HepG2 (cell line): ENCODE results near the gene ATP6V0E2. TPM values are rescaled to one million over a fixed set of nuclear protein-coding genes. Genes with fewer than 3 reads are reported as not detected.
A peak's percentile ranks its signal among the peaks of the same experiment; 100 is the strongest.

Source experiments
- DMAP1 ChIP-seq: IDR thresholded peaks from 2 replicates; pipeline ENCODE4 v1.6.1; 2016
- KLF11 ChIP-seq: IDR thresholded peaks from 2 replicates; pipeline ENCODE4 v1.6.1; 2016; ENCODE audit warnings: missing compliant biosample characterization
- MYC ChIP-seq: sonication (generic); formaldehyde crosslinking; IDR thresholded peaks from 2 replicates; pipeline ENCODE4 v1.9.0; 2021; ENCODE audit warnings: missing genetic modification reagents, borderline replicate concordance
- POLR2A ChIP-seq, 2 experiments: IDR thresholded peaks; 2 replicates each; pipeline ENCODE4 v1.6.1; 2011; ENCODE audit warnings: low read depth in 2 of 2, low read length in 2 of 2, mild to moderate bottlenecking in 1 of 2, moderate library complexity in 1 of 2; ENCODE audit not compliant: insufficient read depth in 1 of 2
- RORA ChIP-seq: sonication (generic); formaldehyde crosslinking; IDR thresholded peaks from 2 replicates; pipeline ENCODE4 v1.5.0; 2020; ENCODE audit warnings: mild to moderate bottlenecking, missing genetic modification reagents, moderate library complexity
- SMAD1 ChIP-seq: sonication (generic); formaldehyde crosslinking; IDR thresholded peaks from 2 replicates; pipeline ENCODE4 v1.4.0; 2020; ENCODE audit warnings: missing genetic modification reagents, low read depth, mild to moderate bottlenecking, borderline replicate concordance
- ZFY ChIP-seq: sonication (generic); formaldehyde crosslinking; IDR thresholded peaks from 2 replicates; pipeline ENCODE4 v1.4.0; 2020; ENCODE audit warnings: missing genetic modification reagents
- ZNF367 ChIP-seq: sonication (generic); formaldehyde crosslinking; IDR thresholded peaks from 2 replicates; pipeline ENCODE4 v1.4.0; 2020; ENCODE audit warnings: missing genetic modification reagents, borderline replicate concordance
- ZNF432 ChIP-seq: sonication (generic); formaldehyde crosslinking; IDR thresholded peaks from 2 replicates; pipeline ENCODE4 v1.5.0; 2020; ENCODE audit warnings: missing genetic modification reagents, mild to moderate bottlenecking, borderline replicate concordance
- ZNF556 ChIP-seq: sonication (generic); formaldehyde crosslinking; IDR thresholded peaks from 2 replicates; pipeline ENCODE4 v1.4.0; 2020; ENCODE audit warnings: mild to moderate bottlenecking, missing genetic modification reagents, borderline replicate concordance
- ZNF850 ChIP-seq: sonication (generic); formaldehyde crosslinking; conservative IDR thresholded peaks from 2 replicates; pipeline ENCODE4 v1.9.0; 2021; ENCODE audit warnings: mild to moderate bottlenecking, missing genetic modification reagents
- polyA plus RNA-seq, 8 experiments: library from polyadenylated mRNA; depleted of rRNA in 3 of 8; stranded (reverse) in 7 of 8; unstranded in 1 of 8; fragments of >200 nt; fragmentation: Illumina TruSeq in 4 of 8; extraction: Trizol in 4 of 8; gene quantifications; 2 replicates each; pipeline versions ENCODE4 v1.2.1 to v1.2.3, GENCODE V29; 2011 to 2016; ENCODE audit warnings: low read depth in 4 of 8, missing spikeins in 1 of 8, mixed read lengths in 1 of 8; ENCODE audit not compliant: insufficient read depth in 1 of 8
- total RNA-seq, 5 experiments: library from RNA; depleted of rRNA; stranded (reverse); fragments of >200 nt; fragmentation: Illumina TruSeq; extraction: Trizol; gene quantifications; 2 replicates each; pipeline ENCODE4 v1.2.3, GENCODE V29; 2016; ENCODE audit warnings: low read depth in 1 of 5
- TF ChIP-seq, protein P1 (sequence below): sonication (generic); formaldehyde crosslinking; IDR thresholded peaks from 2 replicates; pipeline ENCODE4 v1.4.0; 2020; ENCODE audit warnings: missing genetic modification reagents, borderline replicate concordance
- TF ChIP-seq, protein P2 (sequence below), 2 experiments: fragments of 450-650 bp in 1 of 2; sonication (generic) in 1 of 2; formaldehyde crosslinking in 1 of 2; IDR thresholded peaks; 2 replicates each; pipeline versions ENCODE4 v1.6.1 to v1.8.0; 2016 to 2022; ENCODE audit warnings: antibody characterized with exemption in 1 of 2, mild to moderate bottlenecking in 1 of 2, missing genetic modification reagents in 1 of 2
- TF ChIP-seq, protein P3 (sequence below): sonication (generic); formaldehyde crosslinking; IDR thresholded peaks from 2 replicates; pipeline ENCODE4 v1.8.0; 2022; ENCODE audit warnings: low read depth, missing genetic modification reagents

The ATP6V0E2 gene
- total and polyA plus RNA-seq, 2 of the 13 experiments (the other 11 are each of a cell fraction or from before 2014, with no cell fraction given), result 36.8 to 203 TPM

DNA sequence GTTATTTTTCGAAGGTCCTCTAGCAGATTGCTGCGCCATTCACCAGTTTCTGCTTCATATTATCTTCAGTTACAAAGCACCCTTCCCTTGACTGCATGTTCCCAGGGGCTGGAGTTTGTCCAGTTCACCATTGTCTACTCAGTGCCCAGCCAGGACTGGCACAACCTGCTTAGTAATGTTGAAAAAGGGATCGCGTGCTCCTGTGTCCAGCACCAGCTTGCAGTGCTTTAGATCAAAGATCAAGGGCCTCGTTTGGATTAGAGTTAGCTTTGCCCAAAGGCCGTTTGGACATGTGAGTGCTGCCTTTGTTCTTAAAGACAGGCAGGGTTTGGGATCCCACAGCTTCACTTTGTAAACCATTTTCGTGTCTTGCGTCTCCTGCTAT, 867 bp downstream of the ATP6V0E2 start (continued):
- TF ChIP-seq ZNF850 (CRISPR knock-in tag) (no peak), MYC (CRISPR knock-in tag) (peak; percentile 58; the same call in 1 of the 2 replicates), KLF11 (CRISPR knock-in tag) (no peak), RORA (CRISPR knock-in tag) (no peak), DMAP1 (CRISPR knock-in tag) (peak; percentile 67; the same call in 1 of the 2 replicates), ZNF367 (no peak), ZFY (CRISPR knock-in tag) (peak; percentile 52; the same call in 1 of the 2 replicates), POLR2A (IDR thresholded peaks at IDR 0.05; ENCODE audit: insufficient read depth in 1 of 2, low read depth in 2 of 2, low read length in 2 of 2) (peak; percentile 20 to 72; a peak in 2 of 4 replicates), ZNF432 (CRISPR knock-in tag) (no peak), SMAD1 (no peak), ZNF556 (CRISPR knock-in tag) (no peak)
- TF ChIP-seq, protein P1, sequence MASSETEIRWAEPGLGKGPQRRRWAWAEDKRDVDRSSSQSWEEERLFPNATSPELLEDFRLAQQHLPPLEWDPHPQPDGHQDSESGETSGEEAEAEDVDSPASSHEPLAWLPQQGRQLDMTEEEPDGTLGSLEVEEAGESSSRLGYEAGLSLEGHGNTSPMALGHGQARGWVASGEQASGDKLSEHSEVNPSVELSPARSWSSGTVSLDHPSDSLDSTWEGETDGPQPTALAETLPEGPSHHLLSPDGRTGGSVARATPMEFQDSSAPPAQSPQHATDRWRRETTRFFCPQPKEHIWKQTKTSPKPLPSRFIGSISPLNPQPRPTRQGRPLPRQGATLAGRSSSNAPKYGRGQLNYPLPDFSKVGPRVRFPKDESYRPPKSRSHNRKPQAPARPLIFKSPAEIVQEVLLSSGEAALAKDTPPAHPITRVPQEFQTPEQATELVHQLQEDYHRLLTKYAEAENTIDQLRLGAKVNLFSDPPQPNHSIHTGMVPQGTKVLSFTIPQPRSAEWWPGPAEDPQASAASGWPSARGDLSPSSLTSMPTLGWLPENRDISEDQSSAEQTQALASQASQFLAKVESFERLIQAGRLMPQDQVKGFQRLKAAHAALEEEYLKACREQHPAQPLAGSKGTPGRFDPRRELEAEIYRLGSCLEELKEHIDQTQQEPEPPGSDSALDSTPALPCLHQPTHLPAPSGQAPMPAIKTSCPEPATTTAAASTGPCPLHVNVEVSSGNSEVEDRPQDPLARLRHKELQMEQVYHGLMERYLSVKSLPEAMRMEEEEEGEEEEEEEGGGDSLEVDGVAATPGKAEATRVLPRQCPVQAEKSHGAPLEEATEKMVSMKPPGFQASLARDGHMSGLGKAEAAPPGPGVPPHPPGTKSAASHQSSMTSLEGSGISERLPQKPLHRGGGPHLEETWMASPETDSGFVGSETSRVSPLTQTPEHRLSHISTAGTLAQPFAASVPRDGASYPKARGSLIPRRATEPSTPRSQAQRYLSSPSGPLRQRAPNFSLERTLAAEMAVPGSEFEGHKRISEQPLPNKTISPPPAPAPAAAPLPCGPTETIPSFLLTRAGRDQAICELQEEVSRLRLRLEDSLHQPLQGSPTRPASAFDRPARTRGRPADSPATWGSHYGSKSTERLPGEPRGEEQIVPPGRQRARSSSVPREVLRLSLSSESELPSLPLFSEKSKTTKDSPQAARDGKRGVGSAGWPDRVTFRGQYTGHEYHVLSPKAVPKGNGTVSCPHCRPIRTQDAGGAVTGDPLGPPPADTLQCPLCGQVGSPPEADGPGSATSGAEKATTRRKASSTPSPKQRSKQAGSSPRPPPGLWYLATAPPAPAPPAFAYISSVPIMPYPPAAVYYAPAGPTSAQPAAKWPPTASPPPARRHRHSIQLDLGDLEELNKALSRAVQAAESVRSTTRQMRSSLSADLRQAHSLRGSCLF, result no peak
- TF ChIP-seq, protein P2, sequence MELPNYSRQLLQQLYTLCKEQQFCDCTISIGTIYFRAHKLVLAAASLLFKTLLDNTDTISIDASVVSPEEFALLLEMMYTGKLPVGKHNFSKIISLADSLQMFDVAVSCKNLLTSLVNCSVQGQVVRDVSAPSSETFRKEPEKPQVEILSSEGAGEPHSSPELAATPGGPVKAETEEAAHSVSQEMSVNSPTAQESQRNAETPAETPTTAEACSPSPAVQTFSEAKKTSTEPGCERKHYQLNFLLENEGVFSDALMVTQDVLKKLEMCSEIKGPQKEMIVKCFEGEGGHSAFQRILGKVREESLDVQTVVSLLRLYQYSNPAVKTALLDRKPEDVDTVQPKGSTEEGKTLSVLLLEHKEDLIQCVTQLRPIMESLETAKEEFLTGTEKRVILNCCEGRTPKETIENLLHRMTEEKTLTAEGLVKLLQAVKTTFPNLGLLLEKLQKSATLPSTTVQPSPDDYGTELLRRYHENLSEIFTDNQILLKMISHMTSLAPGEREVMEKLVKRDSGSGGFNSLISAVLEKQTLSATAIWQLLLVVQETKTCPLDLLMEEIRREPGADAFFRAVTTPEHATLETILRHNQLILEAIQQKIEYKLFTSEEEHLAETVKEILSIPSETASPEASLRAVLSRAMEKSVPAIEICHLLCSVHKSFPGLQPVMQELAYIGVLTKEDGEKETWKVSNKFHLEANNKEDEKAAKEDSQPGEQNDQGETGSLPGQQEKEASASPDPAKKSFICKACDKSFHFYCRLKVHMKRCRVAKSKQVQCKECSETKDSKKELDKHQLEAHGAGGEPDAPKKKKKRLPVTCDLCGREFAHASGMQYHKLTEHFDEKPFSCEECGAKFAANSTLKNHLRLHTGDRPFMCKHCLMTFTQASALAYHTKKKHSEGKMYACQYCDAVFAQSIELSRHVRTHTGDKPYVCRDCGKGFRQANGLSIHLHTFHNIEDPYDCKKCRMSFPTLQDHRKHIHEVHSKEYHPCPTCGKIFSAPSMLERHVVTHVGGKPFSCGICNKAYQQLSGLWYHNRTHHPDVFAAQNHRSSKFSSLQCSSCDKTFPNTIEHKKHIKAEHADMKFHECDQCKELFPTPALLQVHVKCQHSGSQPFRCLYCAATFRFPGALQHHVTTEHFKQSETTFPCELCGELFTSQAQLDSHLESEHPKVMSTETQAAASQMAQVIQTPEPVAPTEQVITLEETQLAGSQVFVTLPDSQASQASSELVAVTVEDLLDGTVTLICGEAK (IDR thresholded peaks at IDR 0.05), result no peak
- TF ChIP-seq, protein P2 (CRISPR knock-in tag; IDR thresholded peaks at IDR 0.05), result 0 out of 2 replicates have a peak, but pooled peaks have one; percentile 9
- TF ChIP-seq, protein P3, sequence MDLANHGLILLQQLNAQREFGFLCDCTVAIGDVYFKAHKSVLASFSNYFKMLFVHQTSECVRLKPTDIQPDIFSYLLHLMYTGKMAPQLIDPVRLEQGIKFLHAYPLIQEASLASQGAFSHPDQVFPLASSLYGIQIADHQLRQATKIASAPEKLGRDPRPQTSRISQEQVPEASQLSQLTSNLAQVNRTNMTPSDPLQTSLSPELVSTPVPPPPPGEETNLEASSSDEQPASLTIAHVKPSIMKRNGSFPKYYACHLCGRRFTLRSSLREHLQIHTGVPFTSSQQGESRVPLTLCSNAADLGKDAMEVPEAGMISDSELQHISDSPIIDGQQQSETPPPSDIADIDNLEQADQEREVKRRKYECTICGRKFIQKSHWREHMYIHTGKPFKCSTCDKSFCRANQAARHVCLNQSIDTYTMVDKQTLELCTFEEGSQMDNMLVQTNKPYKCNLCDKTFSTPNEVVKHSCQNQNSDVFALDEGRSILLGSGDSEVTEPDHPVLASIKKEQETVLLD (CRISPR knock-in tag), result no peak
